ENCODE measurements around the gene SKAP1.
"Not testable (repeated sequence)": the region's sequence is repeated elsewhere in the genome, so short reads cannot be mapped to it uniquely, and the experiment has no call there.

SKAP1 gene

DNA sequence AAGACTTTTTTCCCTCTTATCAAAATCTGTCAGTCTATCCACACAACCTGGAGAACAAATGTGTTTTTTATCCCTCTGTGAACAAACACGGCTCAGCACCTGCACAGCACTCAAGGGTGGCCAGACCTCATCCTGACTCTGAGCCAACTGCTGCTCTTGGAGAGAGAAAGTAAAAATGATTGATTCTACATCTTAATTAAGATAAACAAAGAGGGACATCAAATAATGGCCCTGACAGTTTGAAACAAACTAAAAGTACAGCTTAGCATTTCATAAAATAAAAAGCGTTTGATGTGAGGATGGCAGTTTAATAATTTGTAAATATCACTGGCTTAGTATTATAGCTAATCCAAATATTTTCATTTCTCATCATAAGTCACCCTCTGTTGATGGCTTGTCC, 216.2 kb downstream of the SKAP1 start:
- TF ChIP-seq CTCF (conservative IDR thresholded peaks at IDR 0.05): no peak

GRCh38 chr17:48211787-48212186, 218.2 kb downstream of the SKAP1 start:
- TF ChIP-seq CTCF (conservative IDR thresholded peaks at IDR 0.05): no peak
- H3K27ac ChIP-seq: no peak overlapping the region

More for the DNA sequence above, 216.2 kb downstream of the SKAP1 start:
- peak overlapping the region; percentile 36 for H3K27ac ChIP-seq

GRCh38 chr17:48211011-48211410, 219.0 kb downstream of the SKAP1 start:
- TF ChIP-seq CTCF (conservative IDR thresholded peaks at IDR 0.05): no peak
- no peak overlapping the region for H3K27ac ChIP-seq

DNA sequence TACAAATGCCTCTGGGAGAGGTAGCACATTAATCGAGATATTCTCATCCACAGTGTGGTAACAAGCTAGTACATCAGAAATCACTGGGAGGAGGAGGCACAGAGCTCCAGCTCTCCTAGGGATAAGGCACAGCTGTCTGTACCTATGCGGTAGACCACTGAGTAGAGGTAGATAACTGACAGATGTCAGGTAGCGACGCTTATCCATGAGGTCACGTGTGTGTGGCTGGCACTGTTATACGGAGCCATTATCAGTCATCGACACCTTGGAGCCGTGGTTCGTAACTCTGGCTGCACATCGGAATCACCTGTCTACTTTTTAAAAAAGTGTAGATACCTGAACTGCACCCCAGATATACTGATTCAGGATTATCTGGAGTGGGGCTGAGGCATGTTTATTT, 220.0 kb downstream of the SKAP1 start:
- H3K27ac ChIP-seq: no peak overlapping the region
- TF ChIP-seq CTCF (conservative IDR thresholded peaks at IDR 0.05): no peak

GRCh38 chr17:48207776-48208544, 222.1 kb downstream of the SKAP1 start:
- no peak for TF ChIP-seq CTCF (conservative IDR thresholded peaks at IDR 0.05)
- no peak overlapping the region for H3K27ac ChIP-seq

GRCh38 chr17:48207036-48207435, 223.0 kb downstream of the SKAP1 start:
- not testable (repeated sequence) for H3K27ac ChIP-seq

DNA sequence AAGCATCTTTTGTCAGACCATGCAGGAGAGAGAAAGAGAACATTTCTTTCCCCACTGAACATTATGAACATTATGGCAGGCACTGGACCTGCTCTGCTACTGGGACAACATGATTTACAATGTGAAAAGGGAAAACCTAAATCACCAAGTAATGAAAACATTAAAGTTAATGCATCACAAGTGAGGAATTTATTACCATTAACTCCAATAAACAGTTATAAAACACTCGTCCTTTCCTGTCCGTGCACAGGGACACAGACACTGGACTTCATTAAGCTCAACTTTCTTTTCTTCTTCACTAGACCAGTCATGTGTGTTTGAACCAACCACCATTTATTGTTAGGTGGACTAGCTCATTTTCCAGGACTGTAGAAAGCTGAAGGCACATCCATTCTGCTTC, 227.1 kb downstream of the SKAP1 start:
- no peak overlapping the region for H3K27ac ChIP-seq
- TF ChIP-seq CTCF (conservative IDR thresholded peaks at IDR 0.05): no peak

- H3K27ac ChIP-seq: peak overlapping the region; percentile 62
- TF ChIP-seq CTCF (conservative IDR thresholded peaks at IDR 0.05): no peak
These were observed 231.0 kb downstream of the SKAP1 start for GRCh38 chr17:48198950-48199541.

All from VCaP (cell line).